GM19023 (cell line): ENCODE measurements around the gene UPF2.
A peak's percentile ranks its signal among the peaks of the same experiment; 100 is the strongest.
"Not testable (repeated sequence)": the region's sequence is repeated elsewhere in the genome, so short reads cannot be mapped to it uniquely, and the experiment has no call there.

Experiments
- ATAC-seq: cut with Tn5 transposase; IDR thresholded peaks from one replicate; pipeline ENCODE4 v1.9.1; 2021; ENCODE audit warnings: mild to moderate bottlenecking, moderate library complexity; ENCODE audit not compliant: unreplicated experiment

UPF2 gene

GRCh38 chr10:12042797-12043651 lies at the start of gene UPF2:
Gene UPF2 (minus strand): TSS chr10:12042809. CDS start chr10:12035423, 7,386 bp downstream.
- peak; percentile 62 for ATAC-seq

DNA sequence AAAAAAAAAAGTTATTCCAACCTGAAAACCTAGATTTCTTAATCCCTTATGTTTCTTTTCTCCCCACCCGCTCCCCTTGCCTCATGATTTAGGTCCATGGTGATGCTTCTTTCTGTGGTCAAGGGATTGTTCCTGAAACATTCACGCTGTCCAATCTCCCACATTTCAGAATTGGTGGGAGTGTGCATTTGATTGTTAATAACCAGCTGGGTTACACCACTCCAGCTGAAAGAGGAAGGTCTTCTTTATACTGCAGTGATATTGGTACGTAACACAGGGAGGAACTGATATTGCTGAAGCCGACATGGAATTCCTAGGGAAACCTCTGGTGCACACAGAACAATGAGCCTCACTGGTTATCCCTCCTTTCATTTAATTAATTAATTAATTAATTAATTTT lies 48.8 kb upstream of the UPF2 start:
- ATAC-seq: no peak

DNA sequence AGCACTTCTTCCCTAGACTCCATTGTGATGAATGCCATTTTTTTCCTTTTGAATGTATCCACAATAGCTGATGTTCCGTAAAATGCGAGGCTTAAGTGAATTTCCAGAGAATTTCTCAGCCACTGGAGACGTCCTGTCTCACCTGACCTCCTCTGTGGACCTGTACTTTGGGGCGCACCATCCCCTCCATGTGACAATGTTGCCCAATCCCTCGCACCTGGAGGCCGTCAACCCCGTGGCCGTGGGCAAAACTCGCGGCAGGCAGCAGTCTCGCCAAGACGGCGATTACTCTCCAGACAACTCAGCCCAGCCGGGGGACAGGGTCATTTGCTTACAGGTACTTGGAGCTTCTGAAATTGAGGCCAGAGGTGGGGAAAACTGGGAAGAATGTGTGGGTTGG lies 46.3 kb upstream of the UPF2 start:
- ATAC-seq: no peak

GRCh38 chr10:12081879-12082557 lies 39.4 kb upstream of the UPF2 start:
- no peak for ATAC-seq

- ATAC-seq: no peak
These were observed 38.9 kb upstream of the UPF2 start for GRCh38 chr10:12081470-12081869.

DNA sequence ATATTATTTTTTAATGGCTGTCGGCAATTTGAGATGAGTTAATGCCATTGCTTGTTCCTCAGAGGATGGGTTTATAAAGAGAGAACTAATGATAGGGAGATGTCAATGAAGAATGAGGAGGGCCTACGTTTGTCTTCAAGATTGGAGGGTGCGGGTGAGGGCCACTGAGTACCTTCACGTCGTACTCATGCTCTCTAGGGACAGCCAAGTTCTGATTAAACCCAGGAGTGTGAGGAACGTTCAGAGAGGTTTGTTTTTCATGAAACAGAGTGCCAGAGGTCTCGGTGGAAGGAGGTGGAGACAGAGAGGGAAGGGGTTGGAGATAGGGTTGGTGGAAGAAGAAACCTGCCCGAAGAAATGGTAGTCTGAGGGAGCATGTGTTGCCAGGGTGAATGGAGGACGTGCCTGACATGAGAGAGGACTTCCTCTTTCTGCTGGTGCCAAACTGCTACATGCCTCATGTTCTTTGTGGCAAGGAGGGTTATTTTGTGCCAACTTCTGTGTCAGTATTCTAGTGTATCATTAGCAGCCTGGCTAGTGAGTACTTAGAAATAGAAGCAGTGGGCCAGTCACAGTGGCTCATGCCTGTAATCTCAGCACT lies 35.1 kb upstream of the UPF2 start:
- no peak for ATAC-seq

- ATAC-seq: no peak
These were observed 30.9 kb upstream of the UPF2 start for GRCh38 chr10:12073526-12073925.

- not testable (repeated sequence) for ATAC-seq
These were observed 28.8 kb upstream of the UPF2 start for GRCh38 chr10:12071441-12071840.

DNA sequence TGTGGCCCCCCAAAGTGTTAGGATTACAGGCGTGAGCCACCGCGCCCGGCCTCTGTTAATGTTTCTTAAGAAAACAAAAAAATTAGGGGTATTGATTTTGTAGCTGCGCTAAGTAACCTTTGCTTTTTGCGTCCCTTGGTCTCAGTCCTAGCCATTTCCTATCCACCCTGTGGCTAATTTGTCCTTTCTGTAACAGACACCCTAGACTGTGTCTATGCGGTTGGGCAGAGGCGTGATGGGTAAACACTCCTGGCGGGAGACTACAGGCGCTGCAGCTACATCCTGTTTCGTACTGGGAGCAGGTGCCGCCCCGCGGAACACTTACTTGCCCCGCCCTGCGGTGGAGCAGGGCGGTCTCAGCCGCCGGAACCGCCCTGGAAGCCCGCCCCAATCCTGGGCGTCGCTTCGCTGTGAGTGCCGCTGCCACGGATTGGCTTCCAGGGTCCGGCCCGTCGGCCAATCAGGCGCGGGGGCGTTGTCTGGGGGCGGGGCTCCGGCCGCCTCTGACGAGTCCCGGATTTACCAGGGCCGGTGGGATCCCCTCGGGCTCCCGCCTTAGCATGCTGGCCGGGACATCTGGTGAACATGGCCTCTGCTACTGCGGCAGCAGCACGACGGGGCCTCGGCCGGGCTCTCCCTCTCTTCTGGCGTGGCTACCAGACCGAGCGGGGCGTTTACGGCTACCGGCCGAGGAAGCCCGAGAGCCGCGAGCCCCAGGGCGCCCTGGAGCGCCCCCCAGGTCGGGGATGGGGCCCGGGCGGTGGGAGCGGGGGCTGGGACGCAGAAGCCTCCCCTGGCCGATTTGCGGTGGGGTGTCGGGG lies 26.1 kb upstream of the UPF2 start, which contains the start of gene DHTKD1:
TSS of gene DHTKD1 (plus strand) at position 506 of the 821 bp plus-strand sequence. CDS start at position 586, 80 bp downstream.
- peak; percentile 99 for ATAC-seq

- no peak for ATAC-seq
These were observed 24.7 kb upstream of the UPF2 start for GRCh38 chr10:12067336-12067735.

GRCh38 chr10:12063483-12063818 lies 20.8 kb upstream of the UPF2 start:
- no peak for ATAC-seq

DNA sequence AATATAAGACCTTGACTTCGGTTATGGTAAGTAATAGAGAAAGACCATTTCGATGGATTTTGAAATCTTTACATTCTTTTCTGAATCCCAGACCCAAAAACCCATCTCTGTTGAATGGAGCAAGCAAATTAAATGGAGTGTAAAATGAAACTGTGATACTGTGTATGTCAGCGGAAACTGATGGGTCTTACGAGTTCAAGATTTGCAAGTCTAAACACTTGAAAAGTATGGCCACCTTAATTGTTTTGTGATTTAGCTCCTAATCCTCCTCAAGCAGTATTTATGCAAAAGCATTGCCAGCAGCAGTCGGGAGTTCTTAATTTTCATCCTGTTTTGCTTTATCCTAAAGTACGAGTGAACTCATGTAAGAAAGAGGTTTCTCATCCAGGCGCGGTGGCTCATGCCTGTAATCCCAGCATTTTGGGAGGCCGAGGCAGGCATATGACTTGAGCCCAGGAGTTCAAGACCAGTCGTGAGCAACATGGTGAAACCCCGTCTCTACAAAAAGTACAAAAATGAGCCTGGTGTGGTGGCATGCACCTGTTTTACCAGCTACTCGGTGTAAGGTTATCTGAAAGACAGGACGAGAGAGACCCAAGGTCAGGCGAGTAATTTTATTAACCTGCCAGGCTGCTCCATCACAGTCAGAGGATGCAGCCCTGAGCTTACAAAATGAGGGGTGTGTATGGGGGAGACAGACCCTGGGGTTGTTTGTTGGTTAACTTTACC lies 20.3 kb upstream of the UPF2 start:
- ATAC-seq: no peak

- no peak for ATAC-seq
These were observed 18.5 kb upstream of the UPF2 start for GRCh38 chr10:12061124-12061523.

GRCh38 chr10:12056748-12057147 lies 14.1 kb upstream of the UPF2 start:
- ATAC-seq: no peak

- ATAC-seq: no peak
These were observed 13.1 kb upstream of the UPF2 start for GRCh38 chr10:12055732-12056131.

DNA sequence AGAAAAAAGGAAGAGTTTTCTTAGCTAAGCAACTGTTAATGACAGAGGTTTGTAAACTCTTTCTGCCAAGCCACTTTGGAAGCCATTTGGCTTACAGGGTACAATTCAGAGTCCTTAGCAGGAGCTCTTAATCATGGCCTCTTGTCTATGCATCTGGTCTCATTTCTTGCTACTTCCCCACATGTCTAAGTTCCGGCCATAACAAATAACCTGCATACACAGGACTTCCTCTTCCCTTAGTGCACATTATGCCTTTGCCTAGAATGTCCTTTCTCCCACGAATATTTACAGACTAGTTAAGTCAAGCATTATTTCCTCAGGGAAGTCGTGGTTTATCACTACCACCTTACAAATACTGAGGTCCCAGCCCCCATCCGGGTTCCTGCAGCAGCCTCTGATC lies 8.6 kb upstream of the UPF2 start:
- no peak for ATAC-seq

DNA sequence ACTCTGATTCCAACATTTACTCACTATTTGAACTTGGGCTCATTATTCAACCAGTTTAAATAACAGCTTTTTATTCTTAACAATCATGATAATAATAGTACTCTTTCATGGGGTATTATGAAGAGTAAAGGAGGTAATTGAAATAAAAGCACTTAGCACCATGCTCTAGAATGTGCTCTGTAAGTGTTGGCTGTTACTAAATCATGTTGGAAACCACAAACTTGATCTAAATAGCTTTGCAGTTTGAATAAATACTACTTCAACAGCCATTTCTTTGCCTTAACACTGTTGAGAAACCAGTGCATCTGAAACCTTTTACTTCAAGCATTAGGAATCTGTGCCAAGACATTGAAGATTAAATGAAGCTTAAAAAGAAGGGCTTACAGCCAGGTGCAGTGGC lies 7.9 kb upstream of the UPF2 start:
- ATAC-seq: no peak

DNA sequence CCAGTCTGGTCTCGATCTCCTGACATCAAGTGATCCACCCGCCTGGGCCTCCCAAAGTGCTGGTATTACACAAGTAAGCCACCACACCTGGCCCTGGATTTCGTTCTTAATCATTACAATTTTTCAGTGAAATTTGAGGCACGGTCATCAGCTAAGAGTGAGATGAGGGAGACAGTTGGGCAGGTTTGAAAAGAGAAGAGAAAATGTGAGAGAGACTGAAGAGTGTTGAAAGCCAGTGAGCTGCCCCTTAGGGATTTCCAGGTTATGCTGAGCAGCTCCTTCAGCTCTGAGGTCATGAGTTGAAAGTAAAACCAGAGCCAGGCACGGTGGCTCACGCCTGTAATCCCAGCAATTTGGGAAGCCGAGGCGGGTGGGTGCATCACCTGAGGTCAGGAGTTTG lies 5.9 kb upstream of the UPF2 start:
- no peak for ATAC-seq

- no peak for ATAC-seq
These were observed 3.0 kb upstream of the UPF2 start for GRCh38 chr10:12045596-12045995.

GRCh38 chr10:12042409-12042796 lies 206 bp downstream of the UPF2 start:
- ATAC-seq: peak; percentile 20
